Urinary bladder (tissue), 4 donors: ENCODE data around the gene PALD1. TPM values are rescaled to one million over a fixed set of nuclear protein-coding genes. Genes with fewer than 3 reads are reported as not detected.
A peak's percentile ranks its signal among the peaks of the same experiment; 100 is the strongest.

ENCODE experiments used
- DNase-seq: peaks from one replicate; pipeline ENCODE4 v3.0.0-alpha.2; 2015; ENCODE audit errors: extremely low spot score
- H3K27ac ChIP-seq: one replicate; pipeline ENCODE4 v1.5.1; 2013; ENCODE audit warnings: low read depth, mild to moderate bottlenecking, moderate library complexity
- H3K36me3 ChIP-seq: one replicate; pipeline ENCODE4 v1.6.1; 2013; ENCODE audit warnings: mild to moderate bottlenecking, moderate library complexity; ENCODE audit not compliant: insufficient read depth
- H3K4me1 ChIP-seq: one replicate; pipeline ENCODE4 v1.6.1; 2013; ENCODE audit warnings: mild to moderate bottlenecking, moderate library complexity; ENCODE audit not compliant: insufficient read depth
- H3K4me3 ChIP-seq: one replicate; pipeline ENCODE4 v1.5.1; 2013; ENCODE audit warnings: low read depth, low read length
- WGBS: extraction: QIAGEN DNeasy Blood & Tissue Kit; methylation state at CpG from one replicate; pipeline ENCODE4 v1.1.7; 2013; 5-methylcytosine and 5-hydroxymethylcytosine counted together
- polyA plus RNA-seq: library from polyadenylated mRNA; stranded (reverse); fragments of 200-250 nt; gene quantifications from one replicate; pipeline ENCODE4 v1.2.3, GENCODE V29; 2013
- total RNA-seq: library from RNA; depleted of rRNA; stranded (reverse); fragments of >200 nt; gene quantifications from one replicate; pipeline ENCODE4 v1.2.3, GENCODE V29; 2014
- donor health status: healthy with polysubstance abuse.
- donor health status: healthy.

The PALD1 gene
- total and polyA plus RNA-seq, 2 donors = 5.7 to 10.2 TPM

DNA sequence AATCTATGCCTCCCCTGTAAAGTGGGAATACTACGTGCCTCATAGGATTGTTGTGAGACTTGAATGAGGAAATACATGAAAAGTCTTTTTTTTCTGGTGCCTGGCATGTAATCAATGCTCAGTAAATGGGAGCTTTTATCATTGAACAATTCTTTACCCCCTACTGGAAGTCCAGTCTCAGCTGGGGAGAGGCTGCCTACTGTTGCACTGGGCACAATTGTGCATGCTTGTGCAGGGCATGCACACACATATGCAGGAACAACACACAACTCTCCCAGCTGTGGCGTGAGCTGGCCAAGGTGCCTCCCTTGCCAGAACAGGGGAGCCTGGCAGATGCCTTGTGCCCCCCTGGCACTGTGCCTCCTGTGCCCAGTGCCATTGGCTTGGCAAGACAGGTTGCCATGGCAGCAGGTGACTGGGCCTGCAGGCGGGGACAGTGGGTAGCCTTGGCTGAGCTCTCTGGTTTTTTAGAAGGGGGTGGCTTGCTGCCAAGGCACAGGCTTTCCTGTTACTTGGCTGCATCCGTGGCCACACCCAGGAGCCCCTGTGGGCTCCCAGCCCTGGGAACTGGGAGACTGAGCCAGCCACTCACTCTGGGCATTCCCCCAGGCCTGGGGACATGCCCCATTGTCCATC is 16.1 kb upstream of the PALD1 start:
- no peaks in the 10 kb centered on the region for H3K36me3 ChIP-seq
- no peak for DNase-seq
- no peak overlapping the region for H3K27ac ChIP-seq
- H3K4me1 ChIP-seq = no peaks in the 10 kb centered on the region
- H3K4me3 ChIP-seq = no peak overlapping the region
- 23% methylated on average over 4 of the region's 4 CpGs for WGBS

- no peaks in the 10 kb centered on the region for H3K4me1 ChIP-seq
- no peak for DNase-seq
- 98% methylated on average over 4 of the region's 4 CpGs for WGBS
- no peak overlapping the region for H3K4me3 ChIP-seq
- no peaks in the 10 kb centered on the region for H3K36me3 ChIP-seq
- H3K27ac ChIP-seq = no peak overlapping the region
These were observed 13.3 kb upstream of the PALD1 start for GRCh38 chr10:70465278-70465677.

GRCh38 chr10:70465832-70466231 is 12.7 kb upstream of the PALD1 start:
- Histone ChIP-seq H3K4me3 (no peak overlapping the region), H3K4me1 (no peaks in the 10 kb centered on the region), H3K27ac (no peak overlapping the region), H3K36me3 (no peaks in the 10 kb centered on the region)
- DNase-seq = no peak
- WGBS = 82% methylated on average over 2 of the region's 2 CpGs

GRCh38 chr10:70466951-70467350 is 11.6 kb upstream of the PALD1 start:
- H3K36me3 ChIP-seq = no peaks in the 10 kb centered on the region
- no peaks in the 10 kb centered on the region for H3K4me1 ChIP-seq
- WGBS = 93% methylated on average over 3 of the region's 3 CpGs
- H3K4me3 ChIP-seq = no peak overlapping the region
- DNase-seq = no peak
- no peak overlapping the region for H3K27ac ChIP-seq

GRCh38 chr10:70472799-70473454 is 5.6 kb upstream of the PALD1 start:
- Histone ChIP-seq H3K4me3 (no peak overlapping the region), H3K27ac (no peak overlapping the region), H3K36me3 (no peaks in the 10 kb centered on the region), H3K4me1 (no peaks in the 10 kb centered on the region)
- 88% methylated on average over 8 of the region's 8 CpGs for WGBS
- DNase-seq = no peak

- no peak overlapping the region for H3K4me3 ChIP-seq
- no peaks in the 10 kb centered on the region for H3K4me1 ChIP-seq
- 89% methylated on average over 2 of the region's 2 CpGs for WGBS
- H3K36me3 ChIP-seq = no peaks in the 10 kb centered on the region
- no peak overlapping the region for H3K27ac ChIP-seq
- DNase-seq = no peak
These were observed 3.8 kb upstream of the PALD1 start for GRCh38 chr10:70474780-70475179.

- Histone ChIP-seq H3K27ac (no peak overlapping the region), H3K4me1 (no peaks in the 10 kb centered on the region), H3K36me3 (no peaks in the 10 kb centered on the region), H3K4me3 (no peak overlapping the region)
- DNase-seq = no peak
- 91% methylated on average over 8 of the region's 8 CpGs for WGBS
These were observed 2.9 kb upstream of the PALD1 start for GRCh38 chr10:70475661-70476060.

DNA sequence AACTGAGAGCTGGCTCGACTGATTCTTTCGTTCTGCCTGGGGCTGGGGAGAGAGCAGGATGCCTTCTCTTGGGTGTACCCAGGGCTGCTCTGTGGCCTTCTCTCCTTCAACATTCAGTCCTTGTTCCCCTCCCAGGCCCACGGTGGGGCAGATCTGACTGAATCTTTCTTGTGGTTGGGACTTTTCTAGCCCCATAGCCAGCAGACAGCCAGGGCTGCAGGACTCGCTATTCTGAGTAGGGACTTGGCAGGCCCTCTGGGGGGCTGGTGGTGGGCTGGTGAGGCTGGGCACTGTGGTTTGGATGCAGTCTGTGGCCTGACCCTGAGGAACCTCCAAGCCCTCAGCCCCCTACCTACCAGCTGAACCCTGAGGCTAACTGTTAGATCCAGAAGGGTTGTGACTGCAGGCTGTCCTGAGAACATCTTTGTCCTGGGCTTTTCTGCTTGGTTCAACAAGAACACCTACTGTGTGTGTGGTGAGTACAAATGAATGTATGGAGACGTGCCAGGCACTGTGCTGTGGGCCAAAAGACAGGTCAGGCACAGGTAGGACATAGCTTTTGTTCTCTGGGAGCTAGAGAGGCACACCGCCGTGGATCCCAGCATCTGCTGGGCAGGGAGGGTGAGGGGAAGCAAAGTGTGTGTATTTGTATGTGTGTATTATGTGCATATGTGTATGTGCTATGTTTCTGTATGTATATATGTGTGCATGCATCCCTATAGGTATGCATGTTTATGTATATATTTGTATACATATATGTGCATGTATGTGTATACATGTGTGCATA is 2.1 kb upstream of the PALD1 start:
- no peak for DNase-seq
- H3K27ac ChIP-seq = no peak overlapping the region
- H3K4me1 ChIP-seq = no peaks in the 10 kb centered on the region
- H3K36me3 ChIP-seq = no peaks in the 10 kb centered on the region
- 79% methylated on average over 7 of the region's 7 CpGs for WGBS
- H3K4me3 ChIP-seq = no peak overlapping the region

- DNase-seq = no peak
- Histone ChIP-seq H3K4me3 (peak overlapping the region; percentile 62), H3K36me3 (no peaks in the 10 kb centered on the region), H3K4me1 (no peaks in the 10 kb centered on the region), H3K27ac (no peak overlapping the region)
- WGBS = 15% methylated on average over 27 of the region's 27 CpGs
These were observed 855 bp upstream of the PALD1 start for GRCh38 chr10:70477661-70478162.

DNA sequence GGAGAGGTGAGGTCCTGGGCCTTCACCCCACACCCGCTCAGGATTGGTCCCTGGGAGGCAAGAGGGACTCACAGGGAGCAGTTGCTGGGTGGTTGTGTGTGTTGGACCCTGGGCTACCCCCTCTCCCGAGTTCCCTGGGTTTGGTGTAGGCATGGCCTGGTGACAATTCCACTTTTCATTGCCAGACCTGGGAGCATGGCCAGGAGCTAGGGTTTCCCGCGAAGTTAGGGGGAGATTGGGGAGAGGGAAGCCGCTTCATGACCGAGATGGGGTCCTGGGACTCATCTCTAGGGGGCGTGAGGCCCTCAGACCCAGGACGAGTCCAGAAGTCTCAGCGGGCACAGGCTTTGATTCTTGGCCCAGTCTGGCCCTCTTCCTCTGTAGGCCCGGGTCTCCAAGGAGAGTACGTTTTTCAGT is 606 bp downstream of the PALD1 start:
- WGBS = 57% methylated on average over 11 of the region's 11 CpGs
- Histone ChIP-seq H3K27ac (peak overlapping the region; percentile 81), H3K4me3 (peak overlapping the region; percentile 62), H3K4me1 (no peaks in the 10 kb centered on the region), H3K36me3 (no peaks in the 10 kb centered on the region)
- no peak for DNase-seq

GRCh38 chr10:70479626-70480238 is 1.2 kb downstream of the PALD1 start:
- Histone ChIP-seq H3K4me1 (no peaks in the 10 kb centered on the region), H3K27ac (no peak overlapping the region)
- 77% methylated on average over 8 of the region's 8 CpGs for WGBS

DNA sequence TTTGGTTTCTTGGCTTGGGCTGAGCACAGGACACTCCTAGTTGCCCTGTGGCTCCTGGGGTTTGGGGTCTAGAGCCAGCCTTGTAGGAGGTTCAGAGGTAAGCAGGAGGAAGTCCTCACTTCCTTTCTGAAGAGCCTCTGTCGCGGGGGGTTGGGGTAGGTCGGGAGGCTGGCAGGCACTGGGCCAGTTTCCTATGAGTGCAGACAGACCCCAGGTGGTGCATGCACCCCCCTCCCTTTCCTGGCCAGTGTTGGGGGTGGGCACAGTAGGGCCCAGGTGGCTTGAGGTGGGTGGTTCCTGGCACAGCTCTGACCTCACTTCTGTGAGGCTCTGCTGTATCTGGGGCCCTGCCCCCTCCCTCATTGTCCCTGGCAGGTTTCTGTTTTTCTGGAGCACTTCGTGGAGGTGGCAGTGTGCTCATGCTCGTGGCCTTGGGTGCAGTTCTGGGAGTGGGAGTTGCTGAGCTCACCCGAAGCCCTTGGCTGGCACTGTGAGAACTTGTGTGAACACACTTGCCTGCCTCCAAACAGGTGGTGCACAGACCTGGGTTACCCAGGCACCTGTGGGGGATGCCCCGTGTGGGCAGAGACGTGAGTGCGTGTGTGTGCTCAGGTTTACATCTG is 1.8 kb downstream of the PALD1 start:
- Histone ChIP-seq H3K27ac (no peak overlapping the region), H3K4me1 (no peaks in the 10 kb centered on the region), H3K4me3 (no peak overlapping the region), H3K36me3 (no peaks in the 10 kb centered on the region)
- 64% methylated on average over 9 of the region's 9 CpGs for WGBS
- DNase-seq = no peak

More at GRCh38 chr10:70479626-70480238, 1.2 kb downstream of the PALD1 start:
- H3K36me3 ChIP-seq = no peaks in the 10 kb centered on the region
- H3K4me3 ChIP-seq = no peak overlapping the region
- DNase-seq = no peak

DNA sequence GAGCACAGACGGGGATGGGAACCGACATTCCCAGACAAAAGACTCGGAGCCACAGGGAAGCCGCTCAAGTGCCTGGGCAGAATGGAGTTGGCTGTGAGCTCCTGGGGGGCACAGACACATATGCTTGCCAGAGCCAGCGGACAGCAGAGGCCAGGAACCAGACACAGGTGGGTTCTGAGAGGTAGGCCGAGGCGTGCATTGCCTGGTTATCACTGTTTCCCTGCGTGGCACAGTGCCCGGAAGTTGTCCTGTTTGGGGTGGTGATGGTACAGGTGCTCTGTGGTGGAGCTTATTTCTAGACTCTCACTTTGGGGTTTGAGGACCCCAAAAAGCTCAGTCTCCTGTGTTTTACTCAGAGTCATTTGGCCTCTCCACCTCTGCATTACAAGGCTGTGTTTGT is 2.5 kb downstream of the PALD1 start:
- no peak overlapping the region for H3K4me3 ChIP-seq
- WGBS = 86% methylated on average over 9 of the region's 9 CpGs
- DNase-seq = no peak
- no peaks in the 10 kb centered on the region for H3K36me3 ChIP-seq
- H3K4me1 ChIP-seq = no peaks in the 10 kb centered on the region
- no peak overlapping the region for H3K27ac ChIP-seq
